Cardiac muscle cell (in vitro differentiated cells and primary cell): ENCODE measurements around the gene SYNJ1. TPM values are rescaled to one million over a fixed set of nuclear protein-coding genes. Genes with fewer than 3 reads are reported as not detected.

Experiments
- DNase-seq, 2 donors: peaks; one replicate each; pipeline versions ENCODE4 v3.0.0 to v3.0.0-alpha.2; 2010 to 2017; ENCODE audit warnings: low read depth in 1 of 2, low spot score in 1 of 2
- H3K27ac ChIP-seq: fragments of 200-600 bp; sonication (generic); 2 replicates; pipeline ENCODE4 v1.5.1; 2016
- H3K27me3 ChIP-seq: fragments of 200-600 bp; sonication (generic); 2 replicates; pipeline ENCODE4 v1.6.0; 2016; ENCODE audit warnings: control low read depth
- H3K36me3 ChIP-seq: fragments of 200-600 bp; sonication (generic); 2 replicates; pipeline ENCODE4 v1.5.1; 2016; ENCODE audit warnings: control low read depth
- H3K4me1 ChIP-seq: fragments of 200-600 bp; sonication (generic); 2 replicates; pipeline ENCODE4 v1.8.1; 2017; ENCODE audit warnings: low read depth, mild to moderate bottlenecking, mixed run types
- H3K4me3 ChIP-seq: fragments of 200-600 bp; sonication (generic); 2 replicates; pipeline ENCODE4 v1.5.1; 2016; ENCODE audit warnings: mild to moderate bottlenecking
- H3K9me3 ChIP-seq: fragments of 200-600 bp; sonication (generic); 2 replicates; pipeline ENCODE4 v1.5.1; 2017; ENCODE audit warnings: low read depth, mild to moderate bottlenecking, control low read depth
- polyA plus RNA-seq: library from polyadenylated mRNA; unstranded; fragments of >200 nt; fragmentation: Nextera tagmentation; extraction: Ambion mirVana; gene quantifications from 2 replicates; pipeline ENCODE4 v1.2.1, GENCODE V29; 2016
- total RNA-seq: library from RNA; depleted of rRNA; stranded (reverse); fragments of >200 nt; gene quantifications from 2 replicates; pipeline ENCODE4 v1.2.3, GENCODE V29; 2016
- TF ChIP-seq, protein P1 (sequence below): IDR thresholded peaks from 2 replicates; pipeline ENCODE4 v1.5.1; 2012; ENCODE audit warnings: low read depth, mild to moderate bottlenecking, low read length

Gene SYNJ1
- total and polyA plus RNA-seq, 2 experiments from 2014 or later, result 5.9 to 10.0 TPM

GRCh38 chr21:32584472-32584871 is 143.3 kb downstream of the SYNJ1 start:
- TF ChIP-seq, protein P1, sequence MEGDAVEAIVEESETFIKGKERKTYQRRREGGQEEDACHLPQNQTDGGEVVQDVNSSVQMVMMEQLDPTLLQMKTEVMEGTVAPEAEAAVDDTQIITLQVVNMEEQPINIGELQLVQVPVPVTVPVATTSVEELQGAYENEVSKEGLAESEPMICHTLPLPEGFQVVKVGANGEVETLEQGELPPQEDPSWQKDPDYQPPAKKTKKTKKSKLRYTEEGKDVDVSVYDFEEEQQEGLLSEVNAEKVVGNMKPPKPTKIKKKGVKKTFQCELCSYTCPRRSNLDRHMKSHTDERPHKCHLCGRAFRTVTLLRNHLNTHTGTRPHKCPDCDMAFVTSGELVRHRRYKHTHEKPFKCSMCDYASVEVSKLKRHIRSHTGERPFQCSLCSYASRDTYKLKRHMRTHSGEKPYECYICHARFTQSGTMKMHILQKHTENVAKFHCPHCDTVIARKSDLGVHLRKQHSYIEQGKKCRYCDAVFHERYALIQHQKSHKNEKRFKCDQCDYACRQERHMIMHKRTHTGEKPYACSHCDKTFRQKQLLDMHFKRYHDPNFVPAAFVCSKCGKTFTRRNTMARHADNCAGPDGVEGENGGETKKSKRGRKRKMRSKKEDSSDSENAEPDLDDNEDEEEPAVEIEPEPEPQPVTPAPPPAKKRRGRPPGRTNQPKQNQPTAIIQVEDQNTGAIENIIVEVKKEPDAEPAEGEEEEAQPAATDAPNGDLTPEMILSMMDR, result no peak
- H3K9me3 ChIP-seq, result no peaks in the 10 kb centered on the region
- no peak overlapping the region for H3K27ac ChIP-seq
- no peaks in the 10 kb centered on the region for H3K36me3 ChIP-seq
- H3K4me3 ChIP-seq, result no peak overlapping the region
- H3K27me3 ChIP-seq, result no peaks in the 10 kb centered on the region
- DNase-seq, result no peak
- H3K4me1 ChIP-seq, result no peaks in the 10 kb centered on the region

- H3K27ac ChIP-seq, result no peak overlapping the region
- H3K27me3 ChIP-seq, result no peaks in the 10 kb centered on the region
- H3K4me1 ChIP-seq, result no peaks in the 10 kb centered on the region
- H3K4me3 ChIP-seq, result no peak overlapping the region
- DNase-seq, result no peak
- TF ChIP-seq, protein P1, result no peak
- no peaks in the 10 kb centered on the region for H3K9me3 ChIP-seq
- peaks cover 6% of the 10 kb centered on the region for H3K36me3 ChIP-seq
Observed at GRCh38 chr21:32581732-32582131, 146.1 kb downstream of the SYNJ1 start.

GRCh38 chr21:32580949-32581348 is 146.9 kb downstream of the SYNJ1 start:
- Histone ChIP-seq H3K4me3 (no peak overlapping the region), H3K36me3 (peaks cover 10% of the 10 kb centered on the region)

More at GRCh38 chr21:32580949-32581348, 146.9 kb downstream of the SYNJ1 start:
- Histone ChIP-seq H3K4me1 (no peaks in the 10 kb centered on the region), H3K27ac (no peak overlapping the region), H3K27me3 (no peaks in the 10 kb centered on the region), H3K9me3 (no peaks in the 10 kb centered on the region)
- no peak for DNase-seq
- TF ChIP-seq, protein P1, result no peak

Other genes with a start within 250 kb of the SYNJ1 start
- gene TCP10L, start 142.5 kb downstream of the SYNJ1 start, total RNA-seq, result 1.5 and 1.8 TPM in 2 replicates
- 4.5 and 4.7 TPM in 2 replicates for gene TCP10L, start 142.5 kb downstream of the SYNJ1 start, polyA plus RNA-seq
- 45.2 and 52.1 TPM in 2 replicates for gene CFAP298, start 115.6 kb downstream of the SYNJ1 start, total RNA-seq
- 56.2 and 57.1 TPM in 2 replicates for gene CFAP298, start 115.6 kb downstream of the SYNJ1 start, polyA plus RNA-seq
- gene PAXBP1, start 43.7 kb upstream of the SYNJ1 start, total RNA-seq, result 28.7 and 76.3 TPM in 2 replicates
- 30.5 and 36.7 TPM in 2 replicates for gene PAXBP1, start 43.7 kb upstream of the SYNJ1 start, polyA plus RNA-seq